Keratinocyte (primary cell): ENCODE data around the gene ABCA10. TPM values are rescaled to one million over a fixed set of nuclear protein-coding genes. Genes with fewer than 3 reads are reported as not detected.

Experiments used
- DNase-seq: peaks from one replicate; pipeline ENCODE4 v3.0.0-alpha.2; 2011; ENCODE audit warnings: low read depth, missing footprints, low spot score
- FAIRE-seq: peaks from 2 replicates; lab custom pipeline; 2011; peaks lifted over from hg19 to GRCh38; lab: Jason Lieb, UNC
- H2AFZ ChIP-seq: 2 replicates; pipeline ENCODE4 v1.6.0; 2012; ENCODE audit warnings: low read length, control low read depth, inconsistent platforms; ENCODE audit not compliant: control insufficient read depth
- H3K27ac ChIP-seq: 2 replicates; pipeline ENCODE4 v1.5.1; 2011; ENCODE audit warnings: low read length; ENCODE audit not compliant: control insufficient read depth, insufficient read depth
- H3K27me3 ChIP-seq: 3 replicates; pipeline ENCODE4 v1.6.0; 2011; ENCODE audit warnings: low read length; ENCODE audit not compliant: control insufficient read depth, insufficient read depth; ENCODE audit errors: extremely low read depth
- H3K36me3 ChIP-seq, 2 experiments: 2 replicates in 1 of 2; 3 replicates in 1 of 2; pipeline ENCODE4 v1.5.1; 2011; ENCODE audit warnings: low read length in 2 of 2, mild to moderate bottlenecking in 1 of 2; ENCODE audit not compliant: control insufficient read depth in 2 of 2, insufficient read depth in 2 of 2; ENCODE audit errors: extremely low read depth in 1 of 2
- H3K4me1 ChIP-seq: 3 replicates; pipeline ENCODE4 v1.5.1; 2011; ENCODE audit warnings: low read length; ENCODE audit not compliant: control insufficient read depth, insufficient read depth; ENCODE audit errors: extremely low read depth
- H3K4me2 ChIP-seq: 3 replicates; pipeline ENCODE4 v1.6.0; 2011; ENCODE audit warnings: low read depth, low read length; ENCODE audit not compliant: control insufficient read depth, insufficient read depth; ENCODE audit errors: extremely low read depth
- H3K4me3 ChIP-seq, 3 experiments: fragments of 200-600 bp in 1 of 3; sonication (generic) in 1 of 3; 2 replicates in 2 of 3; 3 replicates in 1 of 3; pipeline ENCODE4 v1.5.1; 2011 to 2016; ENCODE audit warnings: low read length in 3 of 3, mild to moderate bottlenecking in 3 of 3, control low read depth in 2 of 3, inconsistent platforms in 1 of 3, low read depth in 1 of 3, mixed read lengths in 1 of 3, mixed run types in 1 of 3, moderate library complexity in 1 of 3; ENCODE audit not compliant: control insufficient read depth in 2 of 3, insufficient read depth in 2 of 3; ENCODE audit errors: extremely low read depth in 1 of 3
- H3K79me2 ChIP-seq: 2 replicates; pipeline ENCODE4 v1.6.0; 2012; ENCODE audit warnings: low read length; ENCODE audit not compliant: control insufficient read depth, insufficient read depth
- H3K9ac ChIP-seq: 3 replicates; pipeline ENCODE4 v1.6.0; 2011; ENCODE audit warnings: low read length; ENCODE audit not compliant: control insufficient read depth, insufficient read depth; ENCODE audit errors: extremely low read depth
- H3K9me1 ChIP-seq: 3 replicates; pipeline ENCODE4 v1.6.0; 2011; ENCODE audit warnings: low read length; ENCODE audit not compliant: control insufficient read depth, insufficient read depth; ENCODE audit errors: extremely low read depth
- H3K9me3 ChIP-seq: 2 replicates; pipeline ENCODE4 v1.5.1; 2012; ENCODE audit warnings: low read depth, low read length; ENCODE audit not compliant: control insufficient read depth
- H4K20me1 ChIP-seq: 3 replicates; pipeline ENCODE4 v1.6.0; 2011; ENCODE audit warnings: low read length; ENCODE audit not compliant: control insufficient read depth, insufficient read depth; ENCODE audit errors: extremely low read depth
- CTCF ChIP-seq, 3 experiments: IDR thresholded peaks in 1 of 3; conservative IDR thresholded peaks in 1 of 3; optimal IDR thresholded peaks in 1 of 3; 2 replicates in 2 of 3; 3 replicates in 1 of 3; pipeline versions ENCODE3 to v1.5.1; 2011; ENCODE audit warnings: low read length in 3 of 3, mild to moderate bottlenecking in 3 of 3, moderate library complexity in 2 of 3, control low read depth in 1 of 3, inconsistent platforms in 1 of 3; ENCODE audit not compliant: insufficient read depth in 2 of 3; ENCODE audit errors: extremely low read depth in 1 of 3
- EZH2 ChIP-seq: IDR thresholded peaks from one replicate; pipeline ENCODE4 v1.6.1; 2012; ENCODE audit warnings: inconsistent platforms, mild to moderate bottlenecking, low read length, moderate library complexity
- dilution Hi-C: fragments of 300-500 bp; cut with MboI; formaldehyde crosslinking; loops from one replicate; pipeline ENCODE4 v1.7.0; 2020; ENCODE audit warnings: low sequenced_read_pairs; ENCODE audit not compliant: extremely low pct_ligation_motif_present
- polyA plus RNA-seq, 5 experiments: library from polyadenylated mRNA; depleted of rRNA in 3 of 5; stranded (reverse) in 3 of 5; stranded (forward) in 1 of 5; unstranded in 1 of 5; fragments of >200 nt; gene quantifications; 1 replicate in 1 of 5; 2 replicates in 3 of 5; 3 replicates in 1 of 5; pipeline versions ENCODE4 v1.2.1 to v1.2.3, GENCODE V29; 2011 to 2012; ENCODE audit warnings: missing spikeins in 2 of 5, low read depth in 1 of 5, low replicate concordance in 1 of 5

The ABCA10 gene
- polyA plus RNA-seq, 1 donor (not counting 4 experiments of a cell fraction or from before 2014, with no cell fraction given), result 0.46 TPM

- Histone ChIP-seq H2AFZ (no peak overlapping the region), H3K27ac (no peak overlapping the region), H3K27me3 (no peaks in the 10 kb centered on the region), H3K4me2 (no peak overlapping the region), H3K4me1 (no peaks in the 10 kb centered on the region), H3K9me1 (no peaks in the 10 kb centered on the region), H4K20me1 (no peaks in the 10 kb centered on the region), H3K9ac (no peak overlapping the region), H3K79me2 (no peaks in the 10 kb centered on the region), H3K36me3 (no peaks in the 10 kb centered on the region), H3K9me3 (no peaks in the 10 kb centered on the region), H3K4me3 (no peak overlapping the region)
- no peak for FAIRE-seq
- TF ChIP-seq EZH2 (no peak), CTCF (optimal IDR thresholded peaks at IDR 0.05 in 1 of 3, IDR thresholded peaks at IDR 0.05 in 1 of 3, conservative IDR thresholded peaks at IDR 0.05 in 1 of 3; ENCODE audit: extremely low read depth in 1 of 3, insufficient read depth in 2 of 3, low read length in 3 of 3) (no peak)
- dilution Hi-C loops, result no loop called here
- DNase-seq, result no peak
Measured at GRCh38 chr17:69236946-69237345, 8.3 kb upstream of the ABCA10 start.

GRCh38 chr17:69236464-69236863 is 7.8 kb upstream of the ABCA10 start:
- H3K9me3 ChIP-seq, result no peaks in the 10 kb centered on the region
- no peaks in the 10 kb centered on the region for H3K36me3 ChIP-seq
- no peak overlapping the region for H3K4me2 ChIP-seq
- H3K9me1 ChIP-seq, result no peaks in the 10 kb centered on the region
- H3K27me3 ChIP-seq, result no peaks in the 10 kb centered on the region
- no peak for TF ChIP-seq CTCF (optimal IDR thresholded peaks at IDR 0.05 in 1 of 3, IDR thresholded peaks at IDR 0.05 in 1 of 3, conservative IDR thresholded peaks at IDR 0.05 in 1 of 3; ENCODE audit: extremely low read depth in 1 of 3, insufficient read depth in 2 of 3, low read length in 3 of 3)
- TF ChIP-seq EZH2, result no peak
- H3K27ac ChIP-seq, result no peak overlapping the region
- H2AFZ ChIP-seq, result no peak overlapping the region
- dilution Hi-C loops, result no loop called here
- DNase-seq (no peak), FAIRE-seq (no peak)
- H3K79me2 ChIP-seq, result no peaks in the 10 kb centered on the region
- no peaks in the 10 kb centered on the region for H3K4me1 ChIP-seq
- H3K9ac ChIP-seq, result no peak overlapping the region
- H3K4me3 ChIP-seq, result no peak overlapping the region
- no peaks in the 10 kb centered on the region for H4K20me1 ChIP-seq
